Measurements from ENCODE around the gene MANBA.
A peak's percentile ranks its signal among the peaks of the same experiment; 100 is the strongest.

Gene MANBA

DNA sequence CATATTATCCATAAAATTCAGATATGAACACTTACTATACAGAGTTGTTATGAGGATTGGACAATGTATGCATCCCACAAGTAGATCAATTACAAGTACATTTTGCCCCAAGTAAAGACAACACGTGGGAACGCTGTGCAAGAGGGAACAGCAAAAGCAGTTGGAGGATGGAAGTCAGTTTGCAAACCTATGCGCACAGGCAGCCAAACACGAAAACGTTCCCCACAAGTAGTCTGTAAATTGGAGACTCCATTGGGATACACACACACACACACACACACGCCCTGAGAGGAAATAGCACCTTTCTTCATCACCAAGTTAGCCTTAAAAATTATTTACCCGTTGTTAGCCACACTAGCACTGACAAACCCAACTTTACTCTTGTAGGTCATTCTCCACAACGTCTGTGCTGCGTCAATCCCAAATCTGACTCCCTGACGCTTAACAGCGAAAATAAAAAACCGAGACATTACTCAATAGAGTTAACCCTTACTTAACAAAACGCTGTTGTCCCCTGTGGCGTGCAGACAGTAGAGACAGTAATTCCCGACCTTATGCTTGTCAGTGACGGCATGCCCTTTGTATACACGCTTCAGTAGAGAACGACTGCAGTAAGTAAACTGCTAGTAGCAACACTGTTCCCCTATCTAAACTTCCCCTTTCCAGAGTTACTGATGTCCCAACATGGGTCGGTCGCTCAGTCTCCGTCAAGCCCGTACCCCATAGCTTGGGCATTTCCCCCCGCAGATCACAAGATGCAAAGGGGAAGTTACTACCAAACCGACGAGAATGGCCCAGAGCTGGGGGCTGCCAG is 730 bp downstream of the MANBA start:
- Histone ChIP-seq H3K27me3 (ENCODE audit: insufficient read depth, low read depth) (no peaks in the 10 kb centered on the region), H2AFZ (ENCODE audit: low read depth) (peak overlapping the region; percentile 90), H4K20me1 (ENCODE audit: insufficient read depth) (no peaks in the 10 kb centered on the region), H3K4me1 (ENCODE audit: low read depth, poor library complexity, severe bottlenecking) (peaks cover 44% of the 10 kb centered on the region), H3K27ac (peak overlapping the region; percentile 40), H3K79me2 (ENCODE audit: insufficient read depth, low read depth) (peaks cover 33% of the 10 kb centered on the region; the same call in 1 of the 2 replicates), H3K4me2 (peak overlapping the region; percentile 98), H3K9ac (peak overlapping the region; percentile 52), H3K36me3 (ENCODE audit: insufficient read depth) (no peaks in the 10 kb centered on the region), H3K4me3 (IDR thresholded peaks at IDR 0.05; ENCODE audit: insufficient read depth, low read depth, low read length) (no peak overlapping the region)
- TF ChIP-seq, protein P1, sequence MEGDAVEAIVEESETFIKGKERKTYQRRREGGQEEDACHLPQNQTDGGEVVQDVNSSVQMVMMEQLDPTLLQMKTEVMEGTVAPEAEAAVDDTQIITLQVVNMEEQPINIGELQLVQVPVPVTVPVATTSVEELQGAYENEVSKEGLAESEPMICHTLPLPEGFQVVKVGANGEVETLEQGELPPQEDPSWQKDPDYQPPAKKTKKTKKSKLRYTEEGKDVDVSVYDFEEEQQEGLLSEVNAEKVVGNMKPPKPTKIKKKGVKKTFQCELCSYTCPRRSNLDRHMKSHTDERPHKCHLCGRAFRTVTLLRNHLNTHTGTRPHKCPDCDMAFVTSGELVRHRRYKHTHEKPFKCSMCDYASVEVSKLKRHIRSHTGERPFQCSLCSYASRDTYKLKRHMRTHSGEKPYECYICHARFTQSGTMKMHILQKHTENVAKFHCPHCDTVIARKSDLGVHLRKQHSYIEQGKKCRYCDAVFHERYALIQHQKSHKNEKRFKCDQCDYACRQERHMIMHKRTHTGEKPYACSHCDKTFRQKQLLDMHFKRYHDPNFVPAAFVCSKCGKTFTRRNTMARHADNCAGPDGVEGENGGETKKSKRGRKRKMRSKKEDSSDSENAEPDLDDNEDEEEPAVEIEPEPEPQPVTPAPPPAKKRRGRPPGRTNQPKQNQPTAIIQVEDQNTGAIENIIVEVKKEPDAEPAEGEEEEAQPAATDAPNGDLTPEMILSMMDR (conservative IDR thresholded peaks at IDR 0.05; ENCODE audit: low read depth, low read length), result no peak

GRCh38 chr4:102758241-102759160 is 2.3 kb downstream of the MANBA start:
- TF ChIP-seq, protein P1 (conservative IDR thresholded peaks at IDR 0.05; ENCODE audit: low read depth, low read length), result no peak
- H3K27me3 ChIP-seq (ENCODE audit: insufficient read depth, low read depth), result no peaks in the 10 kb centered on the region
- H3K36me3 ChIP-seq (ENCODE audit: insufficient read depth), result no peaks in the 10 kb centered on the region
- no peak overlapping the region; the same call in 1 of the 2 replicates for H3K4me2 ChIP-seq
- no peak overlapping the region for H2AFZ ChIP-seq (ENCODE audit: low read depth)
- no peak overlapping the region for H3K9ac ChIP-seq
- H3K27ac ChIP-seq, result no peak overlapping the region
- H3K4me3 ChIP-seq (IDR thresholded peaks at IDR 0.05; ENCODE audit: insufficient read depth, low read depth, low read length), result no peak overlapping the region
- H3K4me1 ChIP-seq (ENCODE audit: low read depth, poor library complexity, severe bottlenecking), result peaks cover 44% of the 10 kb centered on the region
- H3K79me2 ChIP-seq (ENCODE audit: insufficient read depth, low read depth), result peaks cover 37% of the 10 kb centered on the region; the same call in 1 of the 2 replicates
- no peaks in the 10 kb centered on the region for H4K20me1 ChIP-seq (ENCODE audit: insufficient read depth)

DNA sequence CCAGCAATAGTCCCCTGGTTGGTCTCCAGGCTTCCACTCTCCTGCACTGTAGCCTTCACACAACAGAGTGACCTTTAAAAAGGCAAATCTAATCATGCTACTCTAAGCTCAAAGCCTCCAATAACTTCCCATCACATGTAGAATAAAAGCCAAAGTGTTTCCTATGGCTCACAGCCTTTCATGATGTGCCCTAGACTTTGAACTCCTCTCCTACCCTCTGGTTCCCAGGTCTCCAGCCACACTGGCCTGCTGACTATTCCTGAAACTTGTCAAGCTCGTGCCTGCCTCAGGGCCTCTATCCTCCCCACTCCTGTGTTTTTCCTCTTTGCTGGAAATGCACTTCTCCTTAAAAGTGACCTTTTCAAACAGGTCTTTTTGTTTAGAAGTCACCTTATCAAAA is 3.1 kb downstream of the MANBA start:
- peaks cover 44% of the 10 kb centered on the region for H3K4me1 ChIP-seq (ENCODE audit: low read depth, poor library complexity, severe bottlenecking)
- H3K27ac ChIP-seq, result no peak overlapping the region
- peaks cover 40% of the 10 kb centered on the region; the same call in 1 of the 2 replicates for H3K79me2 ChIP-seq (ENCODE audit: insufficient read depth, low read depth)
- no peaks in the 10 kb centered on the region for H4K20me1 ChIP-seq (ENCODE audit: insufficient read depth)
- H3K4me3 ChIP-seq (IDR thresholded peaks at IDR 0.05; ENCODE audit: insufficient read depth, low read depth, low read length), result no peak overlapping the region
- TF ChIP-seq, protein P1 (conservative IDR thresholded peaks at IDR 0.05; ENCODE audit: low read depth, low read length), result no peak
- H3K36me3 ChIP-seq (ENCODE audit: insufficient read depth), result no peaks in the 10 kb centered on the region
- no peak overlapping the region for H3K9ac ChIP-seq
- H3K27me3 ChIP-seq (ENCODE audit: insufficient read depth, low read depth), result no peaks in the 10 kb centered on the region
- no peak overlapping the region for H3K4me2 ChIP-seq
- H2AFZ ChIP-seq (ENCODE audit: low read depth), result no peak overlapping the region

DNA sequence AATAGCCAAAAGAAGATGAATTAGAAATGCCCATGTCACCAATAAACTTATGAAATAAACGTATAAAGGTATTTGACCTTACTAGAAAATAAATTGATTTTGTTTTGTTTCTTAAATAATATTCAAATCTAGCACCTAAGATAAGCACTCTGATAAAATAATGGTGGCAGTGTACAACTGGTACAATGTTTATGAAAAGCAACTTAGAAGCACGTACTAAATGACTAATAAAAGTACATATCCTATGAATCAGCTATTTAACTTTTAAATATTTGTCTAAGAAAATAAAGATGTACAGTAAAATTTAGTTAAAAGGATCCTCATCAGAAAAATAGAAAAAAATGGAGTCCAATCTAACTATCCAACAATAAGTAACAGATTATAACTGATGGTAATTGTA is 6.7 kb downstream of the MANBA start:
- peaks cover 28% of the 10 kb centered on the region for H3K4me1 ChIP-seq (ENCODE audit: low read depth, poor library complexity, severe bottlenecking)
- peaks cover 26% of the 10 kb centered on the region; the same call in 1 of the 2 replicates for H3K79me2 ChIP-seq (ENCODE audit: insufficient read depth, low read depth)
- TF ChIP-seq, protein P1 (conservative IDR thresholded peaks at IDR 0.05; ENCODE audit: low read depth, low read length), result no peak
- H3K36me3 ChIP-seq (ENCODE audit: insufficient read depth), result no peaks in the 10 kb centered on the region
- no peak overlapping the region for H3K27ac ChIP-seq
- no peak overlapping the region for H3K4me3 ChIP-seq (IDR thresholded peaks at IDR 0.05; ENCODE audit: insufficient read depth, low read depth, low read length)
- H4K20me1 ChIP-seq (ENCODE audit: insufficient read depth), result no peaks in the 10 kb centered on the region
- H3K27me3 ChIP-seq (ENCODE audit: insufficient read depth, low read depth), result no peaks in the 10 kb centered on the region
- no peak overlapping the region for H2AFZ ChIP-seq (ENCODE audit: low read depth)
- H3K4me2 ChIP-seq, result no peak overlapping the region
- no peak overlapping the region for H3K9ac ChIP-seq
